ELF-1 (cell line): Measurements from ENCODE around the gene AREL1.

Source experiments
- DNase-seq: peaks from one replicate; pipeline ENCODE4 v3.0.0-alpha.2; 2016; ENCODE audit warnings: low read depth, low spot score

Gene AREL1

GRCh38 chr14:74637178-74637550 is 75.7 kb downstream of the AREL1 start:
- peak; percentile 29 for DNase-seq

- DNase-seq: peak; percentile 31
Observed at GRCh38 chr14:74636424-74637177, 76.3 kb downstream of the AREL1 start.

GRCh38 chr14:74635847-74636246 is 77.0 kb downstream of the AREL1 start:
- no peak for DNase-seq

GRCh38 chr14:74634964-74635363 is 77.9 kb downstream of the AREL1 start:
- no peak for DNase-seq

GRCh38 chr14:74634481-74634880 is 78.4 kb downstream of the AREL1 start:
- no peak for DNase-seq

- DNase-seq: no peak
Observed at GRCh38 chr14:74630881-74631690, 81.8 kb downstream of the AREL1 start.

GRCh38 chr14:74628418-74628817 is 84.5 kb downstream of the AREL1 start:
- DNase-seq: no peak

- no peak for DNase-seq
Observed at GRCh38 chr14:74627076-74627475, 85.8 kb downstream of the AREL1 start.

GRCh38 chr14:74622257-74622656 is 90.6 kb downstream of the AREL1 start:
- no peak for DNase-seq

- DNase-seq: peak; percentile 69
Observed at GRCh38 chr14:74621556-74621955, 91.3 kb downstream of the AREL1 start.

GRCh38 chr14:74620923-74621322 is 92.0 kb downstream of the AREL1 start:
- peak; percentile 37 for DNase-seq

- DNase-seq: peak; percentile 82
Observed at GRCh38 chr14:74620497-74620921, 92.4 kb downstream of the AREL1 start.

GRCh38 chr14:74619672-74620131 is 93.2 kb downstream of the AREL1 start:
- DNase-seq: peak; percentile 35

GRCh38 chr14:74618078-74618952 is 94.6 kb downstream of the AREL1 start:
- DNase-seq: no peak

GRCh38 chr14:74616996-74617700 is 95.7 kb downstream of the AREL1 start:
- DNase-seq: peak; percentile 49

- DNase-seq: peak; percentile 51
Observed at GRCh38 chr14:74616507-74616906, 96.4 kb downstream of the AREL1 start.

GRCh38 chr14:74615735-74616134 is 97.1 kb downstream of the AREL1 start:
- no peak for DNase-seq

- no peak for DNase-seq
Observed at GRCh38 chr14:74614508-74615495, 98.1 kb downstream of the AREL1 start.

GRCh38 chr14:74613211-74613914 is 99.5 kb downstream of the AREL1 start:
- no peak for DNase-seq
